HL-60 (cell line): ENCODE data around the gene PTPRQ.

Experiments used
- DNase-seq, 2 experiments: peaks; one replicate each; pipeline ENCODE4 v3.0.0-alpha.2; 2010 to 2020; ENCODE audit warnings: low read depth in 1 of 2, low spot score in 1 of 2
- H3K27ac ChIP-seq: fragments of 250-450 bp; sonication (Bioruptor Pico); replicated peaks from 2 replicates; pipeline ENCODE4 v1.5.1; 2020; ENCODE audit warnings: mild to moderate bottlenecking, moderate library complexity
- H3K27me3 ChIP-seq: fragments of 250-450 bp; sonication (Bioruptor Pico); 2 replicates; pipeline ENCODE4 v1.5.1; 2021; ENCODE audit warnings: mild to moderate bottlenecking, moderate library complexity; ENCODE audit not compliant: insufficient read depth, poor library complexity, severe bottlenecking
- H3K4me3 ChIP-seq: replicated peaks from 2 replicates; pipeline ENCODE4 v1.5.1; 2011; ENCODE audit warnings: mild to moderate bottlenecking, control low read depth, low read length; ENCODE audit not compliant: insufficient read depth
- GABPA ChIP-seq: IDR thresholded peaks from 2 replicates; pipeline ENCODE4 v1.6.1; 2012; ENCODE audit warnings: low read depth
- POLR2AphosphoS5 ChIP-seq: IDR thresholded peaks from 2 replicates; pipeline ENCODE4 v1.6.1; 2012; ENCODE audit warnings: low read depth
- REST ChIP-seq: IDR thresholded peaks from 2 replicates; pipeline ENCODE4 v1.6.1; 2012; ENCODE audit warnings: low read depth; ENCODE audit not compliant: insufficient replicate concordance
- SPI1 ChIP-seq: IDR thresholded peaks from 2 replicates; pipeline ENCODE4 v1.6.1; 2012; ENCODE audit warnings: low read depth, mild to moderate bottlenecking, borderline replicate concordance
- TF ChIP-seq, protein P1 (sequence below): IDR thresholded peaks from one replicate; pipeline ENCODE4 v1.5.1; 2011; ENCODE audit warnings: low read length, control low read depth, inconsistent platforms; ENCODE audit not compliant: insufficient read depth

PTPRQ gene

DNA sequence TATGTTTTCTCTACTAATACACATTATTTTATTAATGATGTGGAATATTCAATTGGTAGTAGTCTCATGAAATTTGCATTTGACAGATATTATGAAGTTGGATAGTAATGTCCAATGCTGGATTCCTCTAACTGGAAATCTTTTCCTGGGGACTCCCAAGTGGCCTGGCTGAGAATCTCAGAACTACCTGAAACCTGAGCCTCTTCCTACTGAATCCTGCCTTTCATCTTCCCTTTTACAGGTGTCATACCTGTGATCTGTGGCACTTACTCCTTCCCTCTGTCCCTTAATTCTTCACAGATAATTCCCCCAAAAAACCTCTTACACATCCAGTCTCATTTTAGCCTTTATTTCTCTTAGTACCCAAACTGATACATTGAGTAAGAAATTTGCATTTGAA is 173.7 kb downstream of the PTPRQ start:
- H3K27me3 ChIP-seq = no peaks in the 10 kb centered on the region
- DNase-seq = no peak
- TF ChIP-seq SPI1 (no peak), POLR2AphosphoS5 (no peak), GABPA (no peak), REST (no peak)
- TF ChIP-seq, protein P1, sequence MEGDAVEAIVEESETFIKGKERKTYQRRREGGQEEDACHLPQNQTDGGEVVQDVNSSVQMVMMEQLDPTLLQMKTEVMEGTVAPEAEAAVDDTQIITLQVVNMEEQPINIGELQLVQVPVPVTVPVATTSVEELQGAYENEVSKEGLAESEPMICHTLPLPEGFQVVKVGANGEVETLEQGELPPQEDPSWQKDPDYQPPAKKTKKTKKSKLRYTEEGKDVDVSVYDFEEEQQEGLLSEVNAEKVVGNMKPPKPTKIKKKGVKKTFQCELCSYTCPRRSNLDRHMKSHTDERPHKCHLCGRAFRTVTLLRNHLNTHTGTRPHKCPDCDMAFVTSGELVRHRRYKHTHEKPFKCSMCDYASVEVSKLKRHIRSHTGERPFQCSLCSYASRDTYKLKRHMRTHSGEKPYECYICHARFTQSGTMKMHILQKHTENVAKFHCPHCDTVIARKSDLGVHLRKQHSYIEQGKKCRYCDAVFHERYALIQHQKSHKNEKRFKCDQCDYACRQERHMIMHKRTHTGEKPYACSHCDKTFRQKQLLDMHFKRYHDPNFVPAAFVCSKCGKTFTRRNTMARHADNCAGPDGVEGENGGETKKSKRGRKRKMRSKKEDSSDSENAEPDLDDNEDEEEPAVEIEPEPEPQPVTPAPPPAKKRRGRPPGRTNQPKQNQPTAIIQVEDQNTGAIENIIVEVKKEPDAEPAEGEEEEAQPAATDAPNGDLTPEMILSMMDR = no peak
- H3K27ac ChIP-seq = no peak overlapping the region
- H3K4me3 ChIP-seq = no peak overlapping the region

DNA sequence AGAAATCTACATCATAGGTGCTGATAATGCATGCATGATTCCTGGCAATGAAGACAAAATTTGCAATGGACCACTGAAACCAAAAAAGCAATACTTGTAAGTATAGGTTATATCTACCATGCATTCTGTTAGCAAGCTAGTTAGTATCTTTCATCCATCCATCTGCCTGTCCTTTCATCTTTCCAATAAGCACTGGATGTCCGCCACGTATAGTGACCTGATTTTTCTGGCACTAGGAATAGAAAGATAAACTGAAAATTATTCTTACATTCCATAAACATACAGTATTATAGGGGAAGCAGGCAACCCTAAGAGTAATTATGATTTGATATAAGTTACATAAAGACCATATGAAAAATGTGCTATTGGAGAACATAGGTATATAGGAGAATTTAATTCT is 176.2 kb downstream of the PTPRQ start:
- H3K27me3 ChIP-seq = no peaks in the 10 kb centered on the region
- no peak for DNase-seq
- TF ChIP-seq, protein P1 = no peak
- TF ChIP-seq GABPA = no peak
- H3K4me3 ChIP-seq = no peak overlapping the region
- H3K27ac ChIP-seq = no peak overlapping the region

GRCh38 chr12:80622271-80622670 is 178.2 kb downstream of the PTPRQ start:
- DNase-seq = no peak
- no peak overlapping the region for H3K27ac ChIP-seq
- H3K27me3 ChIP-seq = no peaks in the 10 kb centered on the region
- TF ChIP-seq GABPA = no peak
- TF ChIP-seq REST = no peak
- TF ChIP-seq POLR2AphosphoS5 = no peak
- TF ChIP-seq, protein P1 = no peak
- no peak for TF ChIP-seq SPI1
- H3K4me3 ChIP-seq = no peak overlapping the region

GRCh38 chr12:80625051-80625450 is 181.0 kb downstream of the PTPRQ start:
- H3K4me3 ChIP-seq = no peak overlapping the region
- no peak for TF ChIP-seq REST
- TF ChIP-seq GABPA = no peak
- no peak for TF ChIP-seq SPI1
- TF ChIP-seq POLR2AphosphoS5 = no peak
- TF ChIP-seq, protein P1 = no peak
- H3K27me3 ChIP-seq = no peaks in the 10 kb centered on the region
- DNase-seq = no peak
- no peak overlapping the region for H3K27ac ChIP-seq
